Astrocyte of the cerebellum (primary cell): ENCODE results near the gene PIM3.

ENCODE experiments used
- DNase-seq: peaks from one replicate; pipeline ENCODE4 v3.0.0-alpha.2; 2011; ENCODE audit warnings: low read depth
- H3K4me3 ChIP-seq: 2 replicates; pipeline ENCODE4 v1.5.1; 2011; ENCODE audit warnings: mild to moderate bottlenecking, low read depth, low read length, moderate library complexity
- in situ Hi-C: cut with HindIII; loops from 2 replicates; pipeline ENCODE4 v1.10.0; 2017; ENCODE audit warnings: low sequenced_read_pairs
- TF ChIP-seq, protein P1 (sequence below): IDR thresholded peaks from 2 replicates; pipeline ENCODE4 v1.5.1; 2012; ENCODE audit warnings: low read length, low read depth, moderate library complexity, mild to moderate bottlenecking; ENCODE audit errors: missing control alignments

Gene PIM3

DNA sequence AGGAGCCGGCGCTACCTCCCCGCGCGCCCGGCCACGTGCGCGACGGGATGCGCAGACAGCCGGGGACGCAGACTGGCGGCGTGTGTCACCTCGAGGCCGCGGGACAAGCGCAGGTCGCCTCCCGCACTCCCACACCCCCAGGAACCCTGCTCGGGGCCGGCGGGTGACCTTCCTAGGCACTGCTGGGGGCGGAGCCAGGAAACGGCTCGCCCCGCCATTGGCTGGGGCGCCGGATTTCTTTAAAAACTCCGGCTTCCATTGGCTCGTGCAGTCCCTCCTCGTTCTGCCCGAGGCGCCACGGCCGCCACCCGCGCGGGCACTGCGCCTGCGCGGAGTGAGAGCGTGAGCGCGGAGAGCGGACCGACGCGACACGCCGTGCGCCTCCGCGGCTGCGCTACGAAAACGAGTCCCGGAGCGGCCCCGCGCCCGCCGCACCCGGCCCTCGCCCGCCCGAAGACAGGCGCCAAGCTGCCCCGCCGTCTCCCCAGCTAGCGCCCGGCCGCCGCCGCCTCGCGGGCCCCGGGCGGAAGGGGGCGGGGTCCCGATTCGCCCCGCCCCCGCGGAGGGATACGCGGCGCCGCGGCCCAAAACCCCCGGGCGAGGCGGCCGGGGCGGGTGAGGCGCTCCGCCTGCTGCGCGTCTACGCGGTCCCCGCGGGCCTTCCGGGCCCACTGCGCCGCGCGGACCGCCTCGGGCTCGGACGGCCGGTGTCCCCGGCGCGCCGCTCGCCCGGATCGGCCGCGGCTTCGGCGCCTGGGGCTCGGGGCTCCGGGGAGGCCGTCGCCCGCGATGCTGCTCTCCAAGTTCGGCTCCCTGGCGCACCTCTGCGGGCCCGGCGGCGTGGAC lies at the start of gene PIM3:
TSS of gene PIM3 (plus strand) at position 614 of the 846 bp plus-strand sequence. CDS start at position 790, 176 bp downstream.
- in situ Hi-C loops = no loop called here
- TF ChIP-seq, protein P1, sequence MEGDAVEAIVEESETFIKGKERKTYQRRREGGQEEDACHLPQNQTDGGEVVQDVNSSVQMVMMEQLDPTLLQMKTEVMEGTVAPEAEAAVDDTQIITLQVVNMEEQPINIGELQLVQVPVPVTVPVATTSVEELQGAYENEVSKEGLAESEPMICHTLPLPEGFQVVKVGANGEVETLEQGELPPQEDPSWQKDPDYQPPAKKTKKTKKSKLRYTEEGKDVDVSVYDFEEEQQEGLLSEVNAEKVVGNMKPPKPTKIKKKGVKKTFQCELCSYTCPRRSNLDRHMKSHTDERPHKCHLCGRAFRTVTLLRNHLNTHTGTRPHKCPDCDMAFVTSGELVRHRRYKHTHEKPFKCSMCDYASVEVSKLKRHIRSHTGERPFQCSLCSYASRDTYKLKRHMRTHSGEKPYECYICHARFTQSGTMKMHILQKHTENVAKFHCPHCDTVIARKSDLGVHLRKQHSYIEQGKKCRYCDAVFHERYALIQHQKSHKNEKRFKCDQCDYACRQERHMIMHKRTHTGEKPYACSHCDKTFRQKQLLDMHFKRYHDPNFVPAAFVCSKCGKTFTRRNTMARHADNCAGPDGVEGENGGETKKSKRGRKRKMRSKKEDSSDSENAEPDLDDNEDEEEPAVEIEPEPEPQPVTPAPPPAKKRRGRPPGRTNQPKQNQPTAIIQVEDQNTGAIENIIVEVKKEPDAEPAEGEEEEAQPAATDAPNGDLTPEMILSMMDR = no peak
- H3K4me3 ChIP-seq = peak within 1 kb of the TSS; percentile 55
- DNase-seq = peak; percentile 89

DNA sequence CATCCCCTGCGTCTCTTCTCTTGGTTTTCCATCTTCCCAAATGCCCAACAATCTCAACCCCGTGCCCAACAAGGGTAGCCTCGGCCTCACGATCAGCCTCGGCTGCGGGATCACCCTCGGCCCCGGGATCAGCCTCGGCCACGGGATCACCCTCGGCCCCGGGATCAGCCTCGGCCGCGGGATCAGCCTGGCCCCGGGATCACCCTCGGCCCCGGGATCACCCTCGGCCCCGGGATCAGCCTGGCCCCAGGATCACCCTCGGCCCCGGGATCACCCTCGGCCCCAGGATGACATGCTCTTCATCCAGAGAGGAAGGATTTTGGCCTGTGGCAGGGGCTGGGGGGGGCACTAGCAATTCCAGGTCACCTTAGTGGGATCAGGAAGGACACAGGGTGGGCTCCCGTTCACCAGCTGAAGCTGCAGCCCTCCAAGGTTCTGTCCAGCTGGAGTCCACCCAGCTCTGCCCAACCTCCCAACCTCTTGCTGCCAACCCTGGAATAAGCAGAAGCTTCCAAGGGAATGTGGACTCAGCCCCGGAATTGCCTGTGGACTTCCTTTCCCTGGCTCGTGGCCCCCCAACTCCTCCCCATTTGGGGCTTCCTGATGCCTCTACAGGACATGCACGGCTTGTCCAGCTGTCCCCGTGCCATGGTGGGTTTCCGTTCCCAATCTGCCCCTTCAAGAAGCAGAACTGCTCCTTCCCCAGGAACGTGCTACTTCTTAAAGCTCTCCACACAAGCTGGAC lies 48.5 kb upstream of the PIM3 start:
- no peak for DNase-seq
- H3K4me3 ChIP-seq = no peak overlapping the region
- TF ChIP-seq, protein P1 = no peak
- in situ Hi-C loops = loop anchor here (25.0 kb wide), 1 partner anchor 125 kb away; no protein-coding TSS in a partner anchor

DNA sequence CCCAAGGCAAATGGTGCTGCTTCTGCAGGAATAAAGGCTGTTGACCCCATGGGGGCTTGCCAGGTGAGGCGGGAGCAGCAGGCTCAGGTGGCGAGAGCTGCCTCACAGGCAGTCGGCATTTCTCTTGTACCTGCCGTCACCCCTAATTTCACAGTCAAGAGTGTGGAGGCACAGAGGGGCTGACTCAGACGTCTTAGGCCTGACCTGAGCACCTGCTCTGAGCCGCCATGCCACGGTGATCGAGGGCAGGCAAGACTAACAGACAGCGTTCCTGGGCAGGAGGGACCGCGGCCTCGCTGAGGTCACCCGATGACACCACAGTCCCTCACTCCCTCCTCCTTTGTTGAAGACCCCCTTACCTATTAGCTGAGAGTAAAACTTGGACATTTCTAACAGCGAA lies 47.5 kb upstream of the PIM3 start:
- TF ChIP-seq, protein P1 = no peak
- in situ Hi-C loops = loop anchor here (25.0 kb wide), 1 partner anchor 126 kb away; no protein-coding TSS in a partner anchor
- DNase-seq = no peak
- H3K4me3 ChIP-seq = no peak overlapping the region

DNA sequence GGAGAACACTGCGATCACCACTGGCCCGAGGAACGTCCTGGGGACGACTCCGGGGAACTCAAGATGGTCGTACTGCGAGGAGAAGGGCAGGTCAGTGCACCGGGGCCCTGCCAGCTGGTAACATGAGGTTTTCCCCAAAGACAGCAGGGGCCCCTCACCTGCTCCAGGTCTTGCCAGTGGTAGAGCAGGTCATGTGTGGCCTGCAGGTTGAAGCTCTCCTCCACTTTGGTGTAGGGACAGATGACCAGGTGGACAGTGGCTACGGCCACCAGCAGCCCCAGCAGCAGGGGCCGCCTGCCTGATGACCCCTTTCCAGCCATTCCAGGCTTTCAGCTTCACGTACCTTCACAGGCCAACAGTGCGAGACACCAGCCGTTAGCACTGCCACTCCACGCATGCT lies 47.1 kb upstream of the PIM3 start:
- DNase-seq = no peak
- no peak overlapping the region for H3K4me3 ChIP-seq
- in situ Hi-C loops = loop anchor here (25.0 kb wide), 1 partner anchor 126 kb away; no protein-coding TSS in a partner anchor
- TF ChIP-seq, protein P1 = no peak

DNA sequence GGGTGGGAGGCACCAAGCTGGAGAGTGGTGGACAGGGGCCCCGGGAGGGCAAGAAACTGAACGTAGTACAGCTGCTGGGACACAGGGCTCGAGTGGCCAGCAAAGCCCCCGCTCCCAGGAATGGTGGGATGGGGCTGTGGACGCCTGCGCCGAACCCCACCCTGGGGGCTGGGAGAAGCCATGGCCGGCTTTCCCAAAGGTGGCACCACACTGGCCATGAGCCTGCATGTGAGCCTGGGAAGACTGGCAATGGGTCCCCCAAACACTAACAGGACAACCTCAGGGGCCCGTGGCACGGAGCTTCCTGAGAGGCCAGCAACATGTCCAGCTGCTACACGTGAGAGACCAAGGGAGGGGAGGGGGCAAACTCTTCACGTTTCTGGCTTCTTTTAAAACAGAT lies 46.3 kb upstream of the PIM3 start:
- TF ChIP-seq, protein P1 = no peak
- DNase-seq = no peak
- no peak overlapping the region for H3K4me3 ChIP-seq
- in situ Hi-C loops = loop anchor here (25.0 kb wide), 1 partner anchor 127 kb away; no protein-coding TSS in a partner anchor

DNA sequence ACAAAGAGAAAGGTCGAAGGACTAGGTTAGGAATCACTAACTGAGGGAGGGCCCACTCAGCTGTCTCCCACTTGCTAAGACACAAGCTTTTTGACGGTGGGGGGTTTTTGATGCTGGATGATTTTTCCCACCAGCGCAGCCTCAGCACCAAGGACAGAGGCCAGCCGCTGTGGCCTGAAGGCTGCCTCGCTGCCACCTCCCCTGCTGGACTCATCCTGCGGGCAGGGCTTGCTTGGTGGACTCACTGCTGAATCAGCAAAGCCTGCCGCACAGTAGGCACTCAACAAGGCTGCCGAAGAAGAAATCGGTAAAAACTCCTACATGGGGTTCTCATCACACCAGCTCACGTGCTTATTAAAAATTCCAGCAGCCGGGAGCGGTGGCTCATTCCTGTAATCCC lies 45.0 kb upstream of the PIM3 start:
- TF ChIP-seq, protein P1 = no peak
- no peak for DNase-seq
- no peak overlapping the region for H3K4me3 ChIP-seq
- in situ Hi-C loops = loop anchor here (5.0 to 25.0 kb wide), 2 partner anchors 43 to 128 kb away; no protein-coding TSS in a partner anchor
